Panc1 (cell line): ENCODE results near the gene PLN. TPM values are rescaled to one million over a fixed set of nuclear protein-coding genes. Genes with fewer than 3 reads are reported as not detected.

Source experiments
- ATAC-seq: fragments of 200-7000 bp; cut with Tn5 transposase; 2 replicates; pipeline ENCODE4 v1.9.1; 2020; ENCODE audit warnings: mild to moderate bottlenecking, moderate library complexity
- BruUV-seq: library from RNA; stranded (reverse); fragments of 400-500 nt; replicated peaks from 2 replicates; lab custom pipeline; 2021; lab: Mats Ljungman, UMichigan
- CTCF ChIA-PET: fragments of 300-600 bp; sonication (Branson Sonifier 250); formaldehyde crosslinking; loops from one replicate; lab custom pipeline; 2022; ENCODE audit warnings: antibody characterized with exemption; lab: Charles Lee
- POLR2A ChIA-PET: fragments of 300-600 bp; sonication (Branson Sonifier 250); formaldehyde crosslinking; loops from one replicate; lab custom pipeline; 2022; ENCODE audit warnings: antibody characterized with exemption; lab: Charles Lee
- DNase-seq: peaks from one replicate; pipeline ENCODE4 v3.0.0-alpha.2; 2010; ENCODE audit warnings: low read depth, low spot score
- H3K27ac ChIP-seq: 2 replicates; pipeline ENCODE4 v1.5.1; 2011; ENCODE audit warnings: mild to moderate bottlenecking, low read length, inconsistent platforms
- H3K27me3 ChIP-seq: fragments of 200-500 bp; sonication (Bioruptor generic); 2 replicates; pipeline ENCODE4 v1.6.0; 2014; ENCODE audit warnings: low read length, inconsistent platforms; ENCODE audit not compliant: control insufficient read depth, insufficient read depth
- H3K36me3 ChIP-seq: fragments of 200-500 bp; sonication (Bioruptor generic); 2 replicates; pipeline ENCODE4 v1.5.1; 2014; ENCODE audit warnings: inconsistent platforms, mild to moderate bottlenecking, low read length, moderate library complexity; ENCODE audit not compliant: control insufficient read depth, insufficient read depth
- H3K4me1 ChIP-seq: 2 replicates; pipeline ENCODE4 v1.5.1; 2011; ENCODE audit warnings: inconsistent platforms, mild to moderate bottlenecking, low read length, moderate library complexity; ENCODE audit not compliant: control insufficient read depth, insufficient read depth
- H3K4me3 ChIP-seq, 2 experiments: 2 replicates each; pipeline ENCODE4 v1.5.1; 2011 to 2012; ENCODE audit warnings: low read depth in 2 of 2, low read length in 2 of 2, mild to moderate bottlenecking in 2 of 2, inconsistent platforms in 1 of 2, moderate library complexity in 1 of 2
- H3K9me3 ChIP-seq: fragments of 200-500 bp; sonication (Bioruptor generic); 2 replicates; pipeline ENCODE4 v1.5.1; 2014; ENCODE audit warnings: low read depth, mild to moderate bottlenecking, inconsistent platforms, low read length, moderate library complexity; ENCODE audit not compliant: control insufficient read depth, insufficient read depth
- CTCF ChIP-seq: fragments of 450-650 bp; IDR thresholded peaks from 2 replicates; pipeline ENCODE4 v1.5.1; 2017; ENCODE audit warnings: mild to moderate bottlenecking
- POLR2AphosphoS5 ChIP-seq: IDR thresholded peaks from 2 replicates; pipeline ENCODE4 v1.6.1; 2012; ENCODE audit warnings: mild to moderate bottlenecking, low read depth, low read length, moderate library complexity
- SIN3A ChIP-seq: IDR thresholded peaks from 2 replicates; pipeline ENCODE4 v1.6.1; 2012; ENCODE audit warnings: low read depth, mild to moderate bottlenecking, low read length, moderate library complexity, borderline replicate concordance; ENCODE audit not compliant: insufficient read depth
- TCF7L2 ChIP-seq: IDR thresholded peaks from 2 replicates; pipeline ENCODE4 v1.6.1; 2011; ENCODE audit warnings: mild to moderate bottlenecking, low read depth, low read length, inconsistent platforms
- in situ Hi-C: cut with HindIII; loops from 2 replicates; pipeline ENCODE4 v1.10.0; 2016; ENCODE audit warnings: low sequenced_read_pairs, low pct_unique_long_range_greater_than_20kb
- intact Hi-C: fragments of 100-400 bp; cut with micrococcal nuclease; formaldehyde crosslinking; loops from one replicate; pipeline ENCODE4 v1.10.0; 2022; ENCODE audit not compliant: unreplicated experiment
- total RNA-seq: library from RNA; stranded (reverse); gene quantifications from one replicate; pipeline ENCODE4 v1.2.1, GENCODE V29; 2021; ENCODE audit not compliant: unreplicated experiment
- TF ChIP-seq, protein P1 (sequence below), 2 experiments: IDR thresholded peaks; 2 replicates each; pipeline ENCODE4 v1.6.1; 2011 to 2012; ENCODE audit warnings: low read depth in 2 of 2, control low read depth in 1 of 2, low read length in 1 of 2, mild to moderate bottlenecking in 1 of 2, moderate library complexity in 1 of 2; ENCODE audit not compliant: insufficient read depth in 1 of 2

PLN gene
- total RNA-seq, 1 experiment from 2014 or later = not detected

- H3K27me3 ChIP-seq = no peaks in the 10 kb centered on the region
- no TSS peak for BruUV-seq
- TF ChIP-seq, protein P1, sequence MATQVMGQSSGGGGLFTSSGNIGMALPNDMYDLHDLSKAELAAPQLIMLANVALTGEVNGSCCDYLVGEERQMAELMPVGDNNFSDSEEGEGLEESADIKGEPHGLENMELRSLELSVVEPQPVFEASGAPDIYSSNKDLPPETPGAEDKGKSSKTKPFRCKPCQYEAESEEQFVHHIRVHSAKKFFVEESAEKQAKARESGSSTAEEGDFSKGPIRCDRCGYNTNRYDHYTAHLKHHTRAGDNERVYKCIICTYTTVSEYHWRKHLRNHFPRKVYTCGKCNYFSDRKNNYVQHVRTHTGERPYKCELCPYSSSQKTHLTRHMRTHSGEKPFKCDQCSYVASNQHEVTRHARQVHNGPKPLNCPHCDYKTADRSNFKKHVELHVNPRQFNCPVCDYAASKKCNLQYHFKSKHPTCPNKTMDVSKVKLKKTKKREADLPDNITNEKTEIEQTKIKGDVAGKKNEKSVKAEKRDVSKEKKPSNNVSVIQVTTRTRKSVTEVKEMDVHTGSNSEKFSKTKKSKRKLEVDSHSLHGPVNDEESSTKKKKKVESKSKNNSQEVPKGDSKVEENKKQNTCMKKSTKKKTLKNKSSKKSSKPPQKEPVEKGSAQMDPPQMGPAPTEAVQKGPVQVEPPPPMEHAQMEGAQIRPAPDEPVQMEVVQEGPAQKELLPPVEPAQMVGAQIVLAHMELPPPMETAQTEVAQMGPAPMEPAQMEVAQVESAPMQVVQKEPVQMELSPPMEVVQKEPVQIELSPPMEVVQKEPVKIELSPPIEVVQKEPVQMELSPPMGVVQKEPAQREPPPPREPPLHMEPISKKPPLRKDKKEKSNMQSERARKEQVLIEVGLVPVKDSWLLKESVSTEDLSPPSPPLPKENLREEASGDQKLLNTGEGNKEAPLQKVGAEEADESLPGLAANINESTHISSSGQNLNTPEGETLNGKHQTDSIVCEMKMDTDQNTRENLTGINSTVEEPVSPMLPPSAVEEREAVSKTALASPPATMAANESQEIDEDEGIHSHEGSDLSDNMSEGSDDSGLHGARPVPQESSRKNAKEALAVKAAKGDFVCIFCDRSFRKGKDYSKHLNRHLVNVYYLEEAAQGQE (IDR thresholded peaks at IDR 0.05; ENCODE audit: insufficient read depth in 1 of 2, low read depth in 2 of 2, low read length in 1 of 2) = no peak
- CTCF ChIA-PET = no interaction called here
- intact Hi-C loops (no loop called here), in situ Hi-C loops (no loop called here)
- DNase-seq (no peak), ATAC-seq (no peak)
- no peaks in the 10 kb centered on the region for H3K9me3 ChIP-seq
- H3K27ac ChIP-seq = no peak overlapping the region
- no peaks in the 10 kb centered on the region for H3K4me1 ChIP-seq
- no peak overlapping the region for H3K4me3 ChIP-seq
- POLR2A ChIA-PET = no interaction called here
- no peaks in the 10 kb centered on the region for H3K36me3 ChIP-seq
These were observed 14.2 kb downstream of the PLN start for GRCh38 chr6:118562248-118562647.

GRCh38 chr6:118562959-118563358, 14.9 kb downstream of the PLN start:
- ChIA-PET POLR2A (no interaction called here), CTCF (no interaction called here)
- Histone ChIP-seq H3K27ac (no peak overlapping the region), H3K4me3 (no peak overlapping the region), H3K9me3 (no peaks in the 10 kb centered on the region), H3K27me3 (no peaks in the 10 kb centered on the region), H3K4me1 (no peaks in the 10 kb centered on the region), H3K36me3 (no peaks in the 10 kb centered on the region)
- BruUV-seq = no TSS peak
- TF ChIP-seq CTCF (no peak), SIN3A (no peak), TCF7L2 (no peak), POLR2AphosphoS5 (no peak)
- TF ChIP-seq, protein P1 (IDR thresholded peaks at IDR 0.05; ENCODE audit: insufficient read depth in 1 of 2, low read depth in 2 of 2, low read length in 1 of 2) = no peak
- intact Hi-C loops (no loop called here), in situ Hi-C loops (no loop called here)
- ATAC-seq (no peak), DNase-seq (no peak)
